T-cell (primary cell): ENCODE data around the gene FAT1. TPM values are rescaled to one million over a fixed set of nuclear protein-coding genes. Genes with fewer than 3 reads are reported as not detected.

ENCODE experiments used
- ATAC-seq, 4 experiments: fragments of 200-7000 bp in 3 of 4; fragments of 150-1000 bp in 1 of 4; cut with Tn5 transposase; replicated peaks in 1 of 4; 1 replicate in 3 of 4; 2 replicates in 1 of 4; pipeline ENCODE4 v1.10.0; 2021; ENCODE audit warnings: moderate library complexity in 3 of 4, mild to moderate bottlenecking in 2 of 4, moderate number of reproducible peaks in 1 of 4
- CTCF ChIA-PET, 2 donors: fragments of 300-600 bp; sonication (Branson Sonifier 250); formaldehyde crosslinking; loops; one replicate each; lab custom pipeline; 2022; ENCODE audit warnings: antibody characterized with exemption in 2 of 2; lab: Charles Lee
- POLR2A ChIA-PET, 2 donors: fragments of 300-600 bp; sonication (Branson Sonifier 250); formaldehyde crosslinking; loops; one replicate each; lab custom pipeline; 2022; ENCODE audit warnings: antibody characterized with exemption in 2 of 2; lab: Charles Lee
- DNase-seq, 35 experiments: peaks; one replicate each; pipeline versions ENCODE4 v3.0.0 to v3.0.0-alpha.2; 2013 to 2023
- H3K27ac ChIP-seq: one replicate; pipeline ENCODE4 v1.5.1; 2013; ENCODE audit warnings: low read length
- H3K27me3 ChIP-seq, 2 experiments: replicated peaks in 1 of 2; 1 replicate in 1 of 2; 2 replicates in 1 of 2; pipeline versions ENCODE4 v1.6.1 to v1.7.0; 2013; ENCODE audit warnings: low read length in 1 of 2, mixed read lengths in 1 of 2; ENCODE audit not compliant: control insufficient read depth in 2 of 2, insufficient read depth in 2 of 2; ENCODE audit errors: extremely low read depth in 1 of 2
- H3K36me3 ChIP-seq, 2 donors: 1 replicate in 1 of 2; 2 replicates in 1 of 2; pipeline versions ENCODE4 v1.6.1 to v1.7.0; 2013; ENCODE audit warnings: low read length in 1 of 2; ENCODE audit not compliant: control insufficient read depth in 2 of 2, insufficient read depth in 1 of 2; ENCODE audit errors: extremely low read depth in 1 of 2
- H3K4me1 ChIP-seq, 2 experiments: 1 replicate in 1 of 2; 2 replicates in 1 of 2; pipeline versions ENCODE4 v1.6.1 to v1.7.0; 2013; ENCODE audit warnings: low read length in 2 of 2, mixed read lengths in 1 of 2; ENCODE audit not compliant: insufficient read depth in 2 of 2, control insufficient read depth in 1 of 2; ENCODE audit errors: extremely low read depth in 1 of 2
- H3K4me3 ChIP-seq, 2 donors: 1 replicate in 1 of 2; 2 replicates in 1 of 2; pipeline versions ENCODE4 v1.5.1 to v1.7.0; 2013; ENCODE audit warnings: mild to moderate bottlenecking in 2 of 2, low read length in 1 of 2, moderate library complexity in 1 of 2; ENCODE audit not compliant: control insufficient read depth in 1 of 2; ENCODE audit errors: extremely low read depth in 1 of 2
- H3K9me3 ChIP-seq: 2 replicates; pipeline ENCODE4 v1.7.0; 2013
- H3K27ac Mint-ChIP-seq, 2 donors: one replicate each; pipeline ENCODE4 v1.8.0; 2020 to 2021; ENCODE audit warnings: mild to moderate bottlenecking in 2 of 2, mixed read lengths in 2 of 2
- H3K27me3 Mint-ChIP-seq, 2 donors: one replicate each; pipeline ENCODE4 v1.8.0; 2021 to 2022; ENCODE audit warnings: mixed read lengths in 2 of 2
- H3K36me3 Mint-ChIP-seq: one replicate; pipeline ENCODE4 v1.8.0; 2021; ENCODE audit warnings: mixed read lengths
- H3K4me1 Mint-ChIP-seq, 3 donors: one replicate each; pipeline ENCODE4 v1.8.0; 2020 to 2022; ENCODE audit warnings: mixed read lengths in 3 of 3, mild to moderate bottlenecking in 1 of 3
- H3K4me3 Mint-ChIP-seq, 3 donors: one replicate each; pipeline ENCODE4 v1.8.0; 2020 to 2022; ENCODE audit warnings: mild to moderate bottlenecking in 3 of 3, mixed read lengths in 3 of 3, moderate library complexity in 3 of 3
- H3K9me3 Mint-ChIP-seq, 3 donors: one replicate each; pipeline ENCODE4 v1.8.0; 2020 to 2022; ENCODE audit warnings: mixed read lengths in 3 of 3
- WGBS: methylation state at CpG from one replicate; pipeline ENCODE4 v1.1.5; 2013; ENCODE audit warnings: missing lambda C conversion rate; ENCODE audit not compliant: insufficient coverage; 5-methylcytosine and 5-hydroxymethylcytosine counted together
- total RNA-seq, 35 experiments: library from RNA in 6 of 35; stranded (reverse) in 6 of 35; fragments of 120-200 nt in 1 of 35; gene quantifications; one replicate each; pipeline versions ENCODE4 v1.2.1 to v1.2.4 and lab custom pipeline; 2013 to 2026

FAT1 gene
- total RNA-seq, 5 donors from 2014 or later (not counting 1 experiment from before 2014, with no cell fraction given): 1.0 to 1.5 (median 1.5) TPM; not detected in 2

GRCh38 chr4:186658657-186659056 is 65.0 kb downstream of the FAT1 start:
- CTCF ChIA-PET: no interaction called here
- Histone ChIP-seq H3K4me1 (no peaks in the 10 kb centered on the region), H3K27ac (no peak overlapping the region), H3K27me3 (no peaks in the 10 kb centered on the region), H3K9me3 (no peaks in the 10 kb centered on the region), H3K4me3 (no peak overlapping the region), H3K36me3 (no peaks in the 10 kb centered on the region)
- no peaks in the 10 kb centered on the region for H3K4me1 Mint-ChIP-seq
- 90% methylated on average over 17 of the region's 20 CpGs for WGBS
- H3K9me3 Mint-ChIP-seq: peaks cover 0 to 3% (median 0%) of the 10 kb centered on the region in 3 donors
- H3K4me3 Mint-ChIP-seq: no peak overlapping the region
- DNase-seq: no peak
- H3K27ac Mint-ChIP-seq: no peak overlapping the region
- no peak for ATAC-seq
- no peaks in the 10 kb centered on the region for H3K27me3 Mint-ChIP-seq
- POLR2A ChIA-PET: no interaction called here
- H3K36me3 Mint-ChIP-seq: no peaks in the 10 kb centered on the region

- no peaks in the 10 kb centered on the region for H3K27me3 ChIP-seq
- no CpG with 5 or more reads among the region's 4 CpGs for WGBS
- no peak overlapping the region for H3K4me3 ChIP-seq
- ChIA-PET CTCF (no interaction called here), POLR2A (no interaction called here)
- Mint-ChIP-seq H3K27ac (no peak overlapping the region), H3K27me3 (no peaks in the 10 kb centered on the region), H3K36me3 (no peaks in the 10 kb centered on the region), H3K4me1 (no peaks in the 10 kb centered on the region), H3K4me3 (no peak overlapping the region), H3K9me3 (peaks cover 0 to 3% (median 0%) of the 10 kb centered on the region in 3 donors)
- H3K4me1 ChIP-seq: no peaks in the 10 kb centered on the region
- no peak for DNase-seq
- ATAC-seq: no peak
- H3K9me3 ChIP-seq: no peaks in the 10 kb centered on the region
- no peak overlapping the region for H3K27ac ChIP-seq
- H3K36me3 ChIP-seq: no peaks in the 10 kb centered on the region
Measured at GRCh38 chr4:186657764-186658163, 65.9 kb downstream of the FAT1 start.

GRCh38 chr4:186653969-186654368 is 69.7 kb downstream of the FAT1 start:
- ChIA-PET CTCF (no interaction called here), POLR2A (no interaction called here)
- H3K27me3 Mint-ChIP-seq: no peaks in the 10 kb centered on the region
- H3K36me3 ChIP-seq: no peaks in the 10 kb centered on the region
- no peak overlapping the region for H3K27ac ChIP-seq
- H3K27ac Mint-ChIP-seq: no peak overlapping the region
- no peaks in the 10 kb centered on the region for H3K4me1 Mint-ChIP-seq
- no peak overlapping the region for H3K4me3 ChIP-seq
- WGBS: no CpG with 5 or more reads among the region's 3 CpGs
- no peaks in the 10 kb centered on the region for H3K9me3 ChIP-seq
- ATAC-seq (no peak), DNase-seq (no peak)
- H3K9me3 Mint-ChIP-seq: peaks cover 2 to 3% (median 3%) of the 10 kb centered on the region in 3 donors
- H3K27me3 ChIP-seq: no peaks in the 10 kb centered on the region
- H3K4me3 Mint-ChIP-seq: no peak overlapping the region
- H3K4me1 ChIP-seq: no peaks in the 10 kb centered on the region
- H3K36me3 Mint-ChIP-seq: no peaks in the 10 kb centered on the region

- ATAC-seq (no peak), DNase-seq (no peak)
- WGBS: 94% methylated on average over 20 of the region's 21 CpGs
- no peaks in the 10 kb centered on the region for H3K4me1 ChIP-seq
- Mint-ChIP-seq H3K27ac (no peak overlapping the region), H3K4me3 (no peak overlapping the region), H3K9me3 (peaks cover 2 to 3% (median 3%) of the 10 kb centered on the region in 3 donors), H3K4me1 (no peaks in the 10 kb centered on the region), H3K36me3 (no peaks in the 10 kb centered on the region), H3K27me3 (no peaks in the 10 kb centered on the region)
- no peaks in the 10 kb centered on the region for H3K27me3 ChIP-seq
- no peak overlapping the region for H3K27ac ChIP-seq
- ChIA-PET POLR2A (no interaction called here), CTCF (no interaction called here)
- H3K4me3 ChIP-seq: no peak overlapping the region
- no peaks in the 10 kb centered on the region for H3K9me3 ChIP-seq
- H3K36me3 ChIP-seq: no peaks in the 10 kb centered on the region
Measured at GRCh38 chr4:186651624-186652023, 72.0 kb downstream of the FAT1 start.

- Mint-ChIP-seq H3K27ac (no peak overlapping the region), H3K27me3 (no peaks in the 10 kb centered on the region), H3K4me3 (no peak overlapping the region), H3K36me3 (no peaks in the 10 kb centered on the region), H3K4me1 (no peaks in the 10 kb centered on the region), H3K9me3 (peaks cover 2 to 4% (median 3%) of the 10 kb centered on the region in 3 donors)
- ChIA-PET POLR2A (no interaction called here), CTCF (no interaction called here)
- Histone ChIP-seq H3K4me3 (no peak overlapping the region), H3K36me3 (no peaks in the 10 kb centered on the region), H3K27me3 (no peaks in the 10 kb centered on the region), H3K4me1 (no peaks in the 10 kb centered on the region), H3K9me3 (no peaks in the 10 kb centered on the region), H3K27ac (no peak overlapping the region)
- no peak for ATAC-seq
- no peak for DNase-seq
- WGBS: 100% methylated on average over 2 of the region's 5 CpGs
Measured at GRCh38 chr4:186651181-186651603, 72.5 kb downstream of the FAT1 start.

- Mint-ChIP-seq H3K4me3 (no peak overlapping the region), H3K9me3 (peaks cover 2 to 7% (median 3%) of the 10 kb centered on the region in 3 donors), H3K4me1 (no peaks in the 10 kb centered on the region), H3K36me3 (no peaks in the 10 kb centered on the region), H3K27ac (no peak overlapping the region), H3K27me3 (no peaks in the 10 kb centered on the region)
- no peak overlapping the region for H3K4me3 ChIP-seq
- no peaks in the 10 kb centered on the region for H3K9me3 ChIP-seq
- no peak overlapping the region for H3K27ac ChIP-seq
- H3K36me3 ChIP-seq: no peaks in the 10 kb centered on the region
- WGBS: no CpG with 5 or more reads among the region's 3 CpGs
- no peaks in the 10 kb centered on the region for H3K4me1 ChIP-seq
- ChIA-PET CTCF (no interaction called here), POLR2A (no interaction called here)
- no peaks in the 10 kb centered on the region for H3K27me3 ChIP-seq
- ATAC-seq: no peak
- no peak for DNase-seq
Measured at GRCh38 chr4:186650401-186651180, 73.1 kb downstream of the FAT1 start.
